Immature natural killer cell (primary cell): ENCODE measurements around the gene CANT1. TPM values are rescaled to one million over a fixed set of nuclear protein-coding genes. Genes with fewer than 3 reads are reported as not detected.
A peak's percentile ranks its signal among the peaks of the same experiment; 100 is the strongest.

Experiments used
- DNase-seq, 3 donors: peaks; one replicate each; pipeline ENCODE4 v3.0.0; 2022; ENCODE audit warnings: mixed read lengths in 1 of 3
- H3K27ac Mint-ChIP-seq, 6 donors: one replicate each; pipeline ENCODE4 v1.8.0; 2020; ENCODE audit warnings: mixed read lengths in 6 of 6, mild to moderate bottlenecking in 5 of 6, inconsistent platforms in 4 of 6, moderate library complexity in 3 of 6
- H3K27me3 Mint-ChIP-seq, 3 donors: one replicate each; pipeline ENCODE4 v1.8.0; 2020 to 2021; ENCODE audit warnings: low read depth in 3 of 3, mild to moderate bottlenecking in 3 of 3, mixed read lengths in 3 of 3, moderate library complexity in 3 of 3, inconsistent platforms in 1 of 3
- H3K36me3 Mint-ChIP-seq, 3 donors: one replicate each; pipeline ENCODE4 v1.8.0; 2020; ENCODE audit warnings: mixed read lengths in 3 of 3, inconsistent platforms in 2 of 3, mild to moderate bottlenecking in 2 of 3
- H3K4me1 Mint-ChIP-seq, 2 donors: one replicate each; pipeline ENCODE4 v1.8.0; 2020; ENCODE audit warnings: inconsistent platforms in 2 of 2, mild to moderate bottlenecking in 2 of 2, mixed read lengths in 2 of 2, moderate library complexity in 1 of 2
- H3K4me3 Mint-ChIP-seq, 5 donors: one replicate each; pipeline ENCODE4 v1.8.0; 2020; ENCODE audit warnings: mild to moderate bottlenecking in 5 of 5, mixed read lengths in 5 of 5, inconsistent platforms in 3 of 5, moderate library complexity in 3 of 5
- H3K9me3 Mint-ChIP-seq, 6 donors: one replicate each; pipeline ENCODE4 v1.8.0; 2020; ENCODE audit warnings: mild to moderate bottlenecking in 6 of 6, mixed read lengths in 6 of 6, inconsistent platforms in 4 of 6, moderate library complexity in 3 of 6
- polyA plus RNA-seq, 3 donors: library from polyadenylated mRNA; unstranded; fragments of 300-500 nt; fragmentation: Illumina TruSeq; gene quantifications; one replicate each; pipeline ENCODE4 v1.2.3, GENCODE V29; 2021

CANT1 gene
- polyA plus RNA-seq, 3 donors from 2014 or later = 3.7 to 7.2 (median 4.6) TPM

- Mint-ChIP-seq H3K4me1 (peaks cover 0 to 10% of the 10 kb centered on the region in 2 donors), H3K27ac (peak overlapping the region in 2 of 6 donors; percentile 26 to 55), H3K36me3 (peaks cover 10 to 21% (median 11%) of the 10 kb centered on the region in 3 donors), H3K9me3 (no peaks in the 10 kb centered on the region), H3K27me3 (peaks cover 0 to 9% (median 4%) of the 10 kb centered on the region in 3 donors), H3K4me3 (no peak overlapping the region)
- DNase-seq = no peak
Measured at GRCh38 chr17:78995761-78996451, 13.7 kb downstream of the CANT1 start.

DNA sequence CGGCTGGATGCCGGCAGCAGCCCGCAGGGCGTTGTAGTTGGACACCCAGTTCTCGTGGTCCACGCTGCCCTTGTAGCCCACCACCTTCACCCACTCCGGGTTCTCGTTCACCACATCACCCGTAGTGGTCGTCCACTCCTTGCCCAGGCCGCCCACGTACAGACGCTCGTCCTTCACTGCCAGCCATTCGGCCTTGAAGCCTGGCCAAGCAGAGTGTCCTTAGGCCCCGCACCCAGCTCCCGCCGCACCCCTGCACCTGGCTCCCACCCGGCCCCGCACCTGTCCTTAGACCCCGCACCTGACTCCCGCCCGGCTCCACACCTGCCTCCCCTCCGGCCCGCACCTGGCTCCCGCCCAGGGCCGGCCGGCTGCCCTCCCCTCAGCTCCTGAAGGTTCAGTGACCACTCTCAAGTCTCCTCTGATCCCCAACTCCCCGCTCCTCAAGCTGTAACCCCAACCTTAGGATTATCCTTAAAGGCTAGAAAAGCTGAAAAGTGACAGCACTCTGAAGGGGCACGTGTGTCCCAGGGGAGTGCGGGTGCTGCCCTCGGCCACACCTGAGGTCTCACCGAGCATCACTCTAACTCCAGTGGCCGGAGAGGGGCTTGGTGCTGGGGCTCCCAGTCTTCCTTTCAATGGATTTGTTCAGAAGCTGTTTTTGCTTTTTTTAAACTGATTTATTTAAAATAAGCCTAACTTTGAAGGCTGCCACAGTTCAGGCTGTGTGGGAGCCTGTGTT lies 14.4 kb downstream of the CANT1 start:
- Mint-ChIP-seq H3K27me3 (peaks cover 0 to 9% (median 4%) of the 10 kb centered on the region in 3 donors), H3K4me1 (peaks cover 0 to 10% of the 10 kb centered on the region in 2 donors), H3K4me3 (no peak overlapping the region), H3K36me3 (peaks cover 11 to 22% (median 15%) of the 10 kb centered on the region in 3 donors), H3K27ac (no peak overlapping the region), H3K9me3 (no peaks in the 10 kb centered on the region)
- no peak for DNase-seq

- Mint-ChIP-seq H3K36me3 (peaks cover 11 to 25% (median 15%) of the 10 kb centered on the region in 3 donors), H3K27me3 (peaks cover 2 to 9% (median 4%) of the 10 kb centered on the region in 3 donors), H3K9me3 (no peaks in the 10 kb centered on the region), H3K4me3 (no peak overlapping the region), H3K4me1 (peaks cover 0 to 9% of the 10 kb centered on the region in 2 donors), H3K27ac (no peak overlapping the region)
- DNase-seq = no peak
Measured at GRCh38 chr17:78993981-78994671, 15.4 kb downstream of the CANT1 start.

DNA sequence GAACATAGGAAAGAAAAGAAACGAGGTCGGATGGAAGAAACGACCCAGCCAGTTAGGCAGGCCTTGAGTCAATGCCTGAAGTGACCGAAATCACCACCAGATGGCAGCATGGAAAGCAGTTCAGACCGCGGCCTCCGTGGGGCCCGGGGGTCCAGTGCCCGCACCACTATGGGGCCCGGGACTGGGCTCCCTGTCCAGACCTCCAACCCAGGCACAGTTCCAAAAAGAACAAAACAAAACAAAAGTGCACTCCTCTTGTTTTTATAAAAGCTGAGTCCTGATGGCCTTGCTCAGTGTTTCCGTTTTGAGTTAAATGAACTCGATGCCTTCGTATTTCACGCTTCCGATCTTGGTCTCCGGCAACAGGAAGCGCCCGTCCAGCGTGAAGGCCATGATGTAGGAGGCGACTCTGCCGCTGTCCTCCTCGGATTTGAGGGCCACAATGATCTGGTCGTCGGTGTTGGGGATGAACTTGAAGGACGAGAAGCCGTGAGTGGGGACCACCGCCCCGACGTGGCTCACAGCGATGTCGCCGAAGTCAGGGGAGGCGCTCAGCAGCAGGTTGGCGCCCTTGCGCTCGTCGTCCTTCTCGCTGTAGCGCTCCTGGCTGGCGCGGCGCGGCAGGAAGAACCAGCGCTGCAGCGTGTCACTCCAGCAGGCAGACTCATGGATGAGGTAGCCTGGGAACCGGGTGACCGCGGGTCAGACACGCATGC lies 16.2 kb downstream of the CANT1 start:
- no peaks in the 10 kb centered on the region for H3K9me3 Mint-ChIP-seq
- DNase-seq = peak in 2 of 3 donors; percentile 26 to 30
- peaks cover 11 to 25% (median 15%) of the 10 kb centered on the region in 3 donors for H3K36me3 Mint-ChIP-seq
- H3K4me1 Mint-ChIP-seq = peaks cover 0 to 9% of the 10 kb centered on the region in 2 donors
- no peak overlapping the region for H3K4me3 Mint-ChIP-seq
- peaks cover 2 to 9% (median 6%) of the 10 kb centered on the region in 3 donors for H3K27me3 Mint-ChIP-seq
- H3K27ac Mint-ChIP-seq = peak overlapping the region in 2 of 6 donors; percentile 55 to 62

GRCh38 chr17:78992542-78993212 lies 16.9 kb downstream of the CANT1 start:
- Mint-ChIP-seq H3K4me3 (no peak overlapping the region), H3K9me3 (no peaks in the 10 kb centered on the region)
- DNase-seq = no peak

DNA sequence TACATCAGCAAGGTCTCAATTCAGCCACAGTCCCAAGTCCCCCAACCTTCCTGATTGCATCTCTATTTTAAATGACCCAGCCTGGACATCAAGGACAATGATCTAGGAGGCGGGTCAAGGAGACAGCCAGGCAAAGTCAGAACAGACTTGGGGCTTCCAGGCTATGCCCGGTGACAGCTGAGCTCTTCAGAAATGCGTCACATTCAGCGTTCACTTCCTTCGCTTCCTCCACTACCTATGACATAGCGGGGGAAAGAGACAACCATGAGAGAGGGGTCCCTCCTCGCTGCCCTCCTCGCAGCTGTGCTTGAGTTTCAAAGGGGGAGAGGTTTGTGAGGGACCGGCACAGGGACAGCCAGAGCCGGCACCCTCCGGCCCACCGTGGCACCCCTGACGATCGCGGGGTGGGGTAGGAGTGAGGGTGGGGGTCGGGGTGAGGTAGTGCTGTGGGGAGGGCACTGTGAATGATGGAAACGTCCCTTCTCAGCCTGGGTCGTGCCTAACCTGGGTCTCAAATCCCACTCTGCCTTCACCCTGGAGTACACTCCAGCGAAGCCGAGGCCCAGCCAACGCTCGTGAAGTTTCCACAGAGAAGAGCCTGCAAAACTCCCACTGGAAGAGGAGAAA lies 17.5 kb downstream of the CANT1 start:
- Mint-ChIP-seq H3K36me3 (peaks cover 11 to 19% (median 11%) of the 10 kb centered on the region in 3 donors), H3K9me3 (no peaks in the 10 kb centered on the region), H3K4me1 (peaks cover 1 to 10% of the 10 kb centered on the region in 2 donors), H3K27ac (no peak overlapping the region), H3K27me3 (peaks cover 2 to 10% (median 6%) of the 10 kb centered on the region in 3 donors), H3K4me3 (no peak overlapping the region)
- DNase-seq = no peak

More at GRCh38 chr17:78992542-78993212, 16.9 kb downstream of the CANT1 start:
- Mint-ChIP-seq H3K27me3 (peaks cover 2 to 10% (median 6%) of the 10 kb centered on the region in 3 donors), H3K36me3 (peaks cover 11 to 21% (median 13%) of the 10 kb centered on the region in 3 donors), H3K4me1 (peaks cover 0 to 9% of the 10 kb centered on the region in 2 donors), H3K27ac (peak overlapping the region in 2 of 6 donors; percentile 55 to 62)

GRCh38 chr17:78991017-78991738 lies 18.4 kb downstream of the CANT1 start:
- Mint-ChIP-seq H3K27ac (peak overlapping the region in 1 of 6 donors; percentile 0), H3K27me3 (peaks cover 2 to 6% (median 3%) of the 10 kb centered on the region in 3 donors), H3K4me3 (no peak overlapping the region), H3K4me1 (peaks cover 9 to 18% of the 10 kb centered on the region in 2 donors), H3K9me3 (no peaks in the 10 kb centered on the region), H3K36me3 (peaks cover 11 to 19% (median 11%) of the 10 kb centered on the region in 3 donors)
- no peak for DNase-seq

- Mint-ChIP-seq H3K4me1 (peaks cover 15 to 20% of the 10 kb centered on the region in 2 donors), H3K27me3 (peaks cover 2 to 4% (median 3%) of the 10 kb centered on the region in 3 donors), H3K4me3 (no peak overlapping the region), H3K9me3 (no peaks in the 10 kb centered on the region), H3K36me3 (peaks cover 11 to 19% (median 11%) of the 10 kb centered on the region in 3 donors), H3K27ac (no peak overlapping the region)
- DNase-seq = no peak
Measured at GRCh38 chr17:78990349-78991016, 19.1 kb downstream of the CANT1 start.

- H3K4me3 Mint-ChIP-seq = no peak overlapping the region
- no peak overlapping the region for H3K27ac Mint-ChIP-seq
- peaks cover 3 to 4% (median 3%) of the 10 kb centered on the region in 3 donors for H3K27me3 Mint-ChIP-seq
- DNase-seq = no peak
- H3K4me1 Mint-ChIP-seq = peaks cover 15 to 18% of the 10 kb centered on the region in 2 donors
- H3K36me3 Mint-ChIP-seq = peaks cover 7 to 16% (median 11%) of the 10 kb centered on the region in 3 donors
- H3K9me3 Mint-ChIP-seq = no peaks in the 10 kb centered on the region
Measured at GRCh38 chr17:78988152-78988551, 21.4 kb downstream of the CANT1 start.

- Mint-ChIP-seq H3K4me3 (no peak overlapping the region), H3K36me3 (peaks cover 4 to 12% (median 7%) of the 10 kb centered on the region in 3 donors), H3K4me1 (peaks cover 14 to 15% of the 10 kb centered on the region in 2 donors), H3K27me3 (peaks cover 3 to 7% (median 3%) of the 10 kb centered on the region in 3 donors), H3K9me3 (no peaks in the 10 kb centered on the region), H3K27ac (no peak overlapping the region)
- no peak for DNase-seq
Measured at GRCh38 chr17:78986649-78987328, 22.8 kb downstream of the CANT1 start.

GRCh38 chr17:78986048-78986648 lies 23.4 kb downstream of the CANT1 start:
- no peak overlapping the region for H3K27ac Mint-ChIP-seq
- no peak for DNase-seq
- peaks cover 2 to 7% (median 4%) of the 10 kb centered on the region in 3 donors for H3K36me3 Mint-ChIP-seq
- peaks cover 2 to 7% (median 3%) of the 10 kb centered on the region in 3 donors for H3K27me3 Mint-ChIP-seq
- H3K9me3 Mint-ChIP-seq = no peaks in the 10 kb centered on the region
- peak overlapping the region in 2 of 5 donors; percentile 12 to 55 for H3K4me3 Mint-ChIP-seq
- peaks cover 14 to 15% of the 10 kb centered on the region in 2 donors for H3K4me1 Mint-ChIP-seq
